GM19099 (cell line): ENCODE data around the gene ITPR2.

Experiments used
- POLR2A ChIP-seq: IDR thresholded peaks from 3 replicates; pipeline ENCODE4 v1.6.1; 2011; ENCODE audit warnings: low read depth; ENCODE audit not compliant: insufficient read length; ENCODE audit errors: extremely low read depth

ITPR2 gene

DNA sequence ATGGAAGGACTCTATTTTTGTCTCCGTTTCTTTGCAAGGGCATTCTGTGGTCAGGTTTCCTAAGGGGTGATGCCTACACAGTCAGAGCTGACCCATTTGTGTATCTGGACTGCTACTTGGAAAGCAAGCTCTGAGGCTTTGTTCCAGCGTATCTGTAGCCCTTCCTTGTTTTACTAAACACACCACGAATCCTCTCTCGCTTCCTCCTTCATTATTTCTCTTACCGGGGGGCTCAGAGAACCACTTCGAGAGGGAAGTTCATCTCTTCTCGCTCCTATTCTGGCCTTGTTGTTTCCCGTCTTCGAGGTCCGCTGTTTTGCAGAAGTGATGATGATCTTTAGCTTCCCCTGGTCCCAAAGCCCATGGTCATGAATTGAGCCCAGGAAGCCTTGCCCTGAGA, 472.9 kb downstream of the ITPR2 start:
- no peak for TF ChIP-seq POLR2A

DNA sequence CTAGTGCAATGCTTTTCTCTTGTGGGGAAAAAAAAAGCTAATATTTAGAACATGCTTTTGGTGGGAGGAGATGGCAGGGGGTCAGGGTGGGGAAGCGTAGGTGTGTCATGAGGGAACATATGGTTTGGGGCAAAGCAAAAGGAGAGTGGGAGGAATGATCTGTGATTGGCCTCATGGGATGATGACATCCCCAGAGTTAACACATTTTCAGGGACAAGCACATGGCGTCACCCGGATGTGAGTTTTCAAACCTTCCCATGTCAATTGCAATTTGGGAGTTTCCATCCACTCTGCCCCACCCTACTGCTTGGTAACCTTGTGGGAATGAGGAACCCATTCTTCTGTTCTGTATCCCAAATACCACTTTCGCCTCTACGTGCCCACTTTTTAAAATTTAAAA, 473.4 kb downstream of the ITPR2 start:
- no peak for TF ChIP-seq POLR2A

DNA sequence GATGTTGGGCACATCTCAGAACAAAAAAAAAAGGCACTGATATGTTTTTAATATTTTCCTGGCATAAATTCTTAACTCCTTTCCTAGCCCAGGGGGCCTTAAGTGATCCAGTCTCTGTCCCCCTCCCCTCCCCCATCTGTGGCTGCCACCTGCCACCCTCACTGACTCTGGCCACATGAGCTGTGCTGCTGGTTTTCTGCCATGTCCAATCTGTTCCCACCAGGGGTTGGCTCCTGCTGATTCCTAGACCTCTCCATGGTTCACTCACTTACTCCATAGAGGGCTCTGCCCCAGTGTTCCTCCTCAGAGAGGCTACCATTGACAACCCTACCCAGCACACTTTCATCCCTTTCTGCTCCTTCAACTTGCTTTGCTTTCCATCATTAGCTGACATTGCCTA, 474.3 kb downstream of the ITPR2 start:
- TF ChIP-seq POLR2A = no peak

DNA sequence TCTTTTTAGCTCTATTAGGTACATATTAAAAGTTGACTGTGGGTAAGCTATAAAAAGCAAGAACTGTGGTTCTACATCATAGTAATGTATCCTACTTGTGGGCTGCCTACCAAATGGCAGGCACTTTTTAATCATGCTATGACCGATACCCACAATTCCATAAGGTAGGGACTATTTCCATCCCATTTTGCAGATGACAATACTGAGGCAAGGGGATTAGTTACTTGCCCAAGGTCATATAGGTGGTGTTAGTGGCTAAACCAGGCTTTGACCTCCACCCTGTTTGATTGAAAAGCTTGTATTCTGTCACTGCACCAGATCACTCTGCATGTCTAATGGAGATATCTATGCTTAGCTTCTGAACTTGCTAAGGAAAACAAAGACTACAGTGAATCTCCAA, 485.7 kb downstream of the ITPR2 start:
- TF ChIP-seq POLR2A = no peak

DNA sequence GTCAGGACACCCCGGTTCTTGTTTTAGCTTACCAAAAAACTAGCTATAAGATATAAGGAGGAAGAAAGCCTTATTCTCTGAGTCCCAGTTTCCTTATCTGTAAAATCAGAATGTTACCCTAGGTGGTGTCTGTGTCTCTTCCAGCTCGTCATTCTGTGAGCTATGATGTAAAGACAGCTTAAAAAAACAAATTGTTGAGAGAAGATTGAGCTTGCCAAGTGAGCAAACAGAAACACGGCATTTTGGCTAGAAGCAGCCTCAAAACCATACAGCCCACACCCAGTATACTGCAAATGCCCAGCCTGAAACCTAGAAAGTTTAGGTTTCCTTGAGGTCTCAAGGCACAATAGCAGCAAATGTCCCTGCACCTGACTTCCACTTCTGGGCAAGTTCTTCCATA, 486.3 kb downstream of the ITPR2 start:
- no peak for TF ChIP-seq POLR2A

DNA sequence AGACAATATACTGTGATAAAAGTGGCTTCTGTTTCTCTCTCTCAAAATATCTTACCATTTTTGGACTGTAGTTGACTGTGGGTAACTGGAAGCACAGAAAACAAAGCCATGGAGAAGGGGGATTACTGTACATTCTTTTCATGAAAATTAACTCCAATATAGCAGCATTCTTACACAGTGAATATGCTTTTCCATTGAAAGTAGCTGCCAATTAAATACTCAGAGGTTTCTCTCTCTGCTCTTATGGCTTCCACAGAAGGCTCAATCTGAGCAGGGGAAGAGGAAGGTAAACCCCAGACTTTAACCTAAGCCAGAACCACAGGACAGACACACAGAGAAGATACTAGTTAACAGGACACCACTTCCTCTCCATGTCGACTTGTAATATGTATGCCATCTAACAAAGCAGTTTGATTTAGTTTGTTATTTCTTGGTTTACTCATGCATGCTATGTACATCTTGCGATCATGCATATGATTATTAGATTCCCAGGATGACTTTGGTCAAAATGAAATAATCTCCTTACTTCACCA, 487.5 kb downstream of the ITPR2 start:
- no peak for TF ChIP-seq POLR2A

DNA sequence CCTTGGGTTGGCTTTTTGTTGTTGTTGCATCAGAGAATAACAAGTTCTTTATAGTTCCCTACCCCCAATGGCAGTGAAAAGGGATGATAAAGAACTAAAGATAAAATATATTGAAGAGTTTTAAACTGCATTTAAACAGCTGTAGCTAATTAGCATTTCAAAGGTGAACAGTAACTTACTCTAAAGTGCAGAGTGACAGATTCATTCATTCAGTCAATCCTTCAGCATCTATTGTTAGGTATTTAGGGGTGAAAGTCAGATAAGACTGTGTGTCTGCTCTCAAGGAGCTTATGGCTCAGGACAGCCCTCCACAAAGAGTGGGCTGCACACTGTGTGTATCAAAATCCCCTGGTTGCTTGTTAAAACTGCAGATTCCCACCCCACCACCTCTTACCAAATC, 491.5 kb downstream of the ITPR2 start:
- no peak for TF ChIP-seq POLR2A

DNA sequence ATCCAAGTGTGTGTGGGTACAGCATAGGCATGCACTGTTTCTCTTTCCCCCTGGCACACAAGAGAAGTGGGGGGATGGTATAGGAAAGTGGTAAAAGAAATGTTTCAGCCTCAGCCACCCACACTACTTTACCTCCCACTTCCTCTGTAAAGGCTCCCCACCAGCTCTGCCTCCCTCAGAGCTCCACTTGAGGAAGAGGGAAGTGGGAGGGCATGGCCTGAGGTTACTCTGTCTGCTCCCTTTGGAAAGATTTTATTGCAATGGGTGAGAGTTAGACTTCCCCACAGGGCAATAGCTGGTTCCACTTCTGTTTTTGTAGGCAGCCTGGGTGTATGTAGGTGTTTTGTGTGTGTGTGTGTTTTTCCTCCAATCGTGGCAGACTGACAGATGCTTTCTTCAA, 492.3 kb downstream of the ITPR2 start:
- no peak for TF ChIP-seq POLR2A

DNA sequence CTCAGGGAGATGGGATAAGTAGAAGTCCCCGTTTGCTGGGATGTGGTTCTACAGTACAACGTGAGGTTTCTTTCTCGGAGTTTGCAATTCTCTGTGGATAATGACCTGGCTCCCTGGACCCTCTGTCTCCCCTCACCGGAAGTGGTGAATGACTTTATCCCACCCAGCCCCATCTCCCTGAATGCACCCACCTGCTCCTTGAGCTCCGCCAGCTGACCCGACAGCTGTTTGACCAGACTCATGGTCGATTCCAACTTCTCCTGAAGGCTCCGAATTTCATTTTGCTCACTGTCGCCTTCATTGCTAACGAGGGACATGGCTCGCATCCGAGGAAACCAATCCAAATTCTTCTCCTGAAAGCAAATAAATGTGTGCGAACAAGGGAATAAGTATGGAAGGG, 493.0 kb downstream of the ITPR2 start:
- TF ChIP-seq POLR2A = no peak

DNA sequence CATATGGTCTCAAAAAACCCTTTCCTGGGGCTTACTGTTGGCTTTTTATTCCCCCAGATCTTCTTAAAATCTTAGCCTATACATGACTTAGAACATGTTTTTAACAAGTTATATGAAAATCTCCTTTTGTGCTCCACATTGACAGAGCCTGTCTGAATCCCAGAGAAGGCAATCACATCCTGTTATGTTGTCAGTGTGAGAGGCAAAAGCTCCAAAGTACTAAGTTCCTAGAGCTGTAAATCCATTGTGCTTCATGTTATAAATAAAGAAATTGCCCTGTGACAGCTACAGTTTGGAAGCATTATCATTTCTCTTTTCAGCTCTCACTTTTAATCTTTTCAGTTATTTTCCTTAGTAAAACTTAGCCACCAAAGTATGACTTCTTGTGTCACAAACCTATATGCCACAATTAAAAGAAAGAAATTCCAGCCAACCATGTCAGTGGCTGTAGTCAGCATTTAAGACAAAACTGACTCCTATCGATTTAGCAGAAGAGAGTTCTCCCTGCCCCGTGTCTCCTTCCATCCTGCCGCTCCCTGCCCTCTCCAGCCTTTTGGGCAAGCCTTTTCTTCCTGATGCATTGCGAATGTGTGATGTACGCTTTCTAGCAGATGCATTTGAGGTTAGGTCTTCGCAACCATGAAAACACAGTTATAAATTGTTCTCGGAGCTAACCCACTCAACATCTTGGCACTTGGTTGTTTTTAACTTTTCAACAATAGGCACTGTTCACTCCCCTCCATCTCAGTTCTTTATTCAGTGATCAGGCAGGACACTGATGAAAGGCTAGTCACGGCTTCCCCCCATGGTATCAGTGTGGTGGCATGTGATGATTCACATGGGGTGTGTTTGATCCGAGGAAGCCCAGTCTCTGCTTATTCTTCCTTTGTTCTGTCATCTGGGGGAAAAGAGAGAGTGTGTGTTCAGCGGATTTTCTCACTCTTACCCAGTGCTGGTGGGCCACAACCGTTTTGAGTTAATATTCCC, 494.1 kb downstream of the ITPR2 start:
- no peak for TF ChIP-seq POLR2A

DNA sequence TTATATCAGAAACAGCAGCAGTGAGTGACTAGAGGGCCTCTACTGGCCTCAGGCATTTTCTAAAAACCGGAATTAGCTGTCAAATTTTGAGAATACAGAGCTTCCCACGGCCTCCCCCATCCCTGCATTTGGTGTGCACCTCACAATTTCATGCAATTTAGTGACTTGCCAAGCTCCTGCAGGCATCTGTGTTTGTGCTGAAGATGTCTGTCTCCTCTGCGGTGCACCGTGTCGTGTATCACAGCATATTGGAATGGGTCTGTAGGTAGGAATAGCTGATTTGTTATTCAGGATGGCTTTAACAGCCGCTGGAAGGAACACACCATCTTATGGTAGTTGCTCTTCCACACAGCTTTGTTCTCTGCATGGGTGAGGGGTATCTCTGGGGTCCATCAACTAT, 497.3 kb downstream of the ITPR2 start:
- TF ChIP-seq POLR2A = no peak

DNA sequence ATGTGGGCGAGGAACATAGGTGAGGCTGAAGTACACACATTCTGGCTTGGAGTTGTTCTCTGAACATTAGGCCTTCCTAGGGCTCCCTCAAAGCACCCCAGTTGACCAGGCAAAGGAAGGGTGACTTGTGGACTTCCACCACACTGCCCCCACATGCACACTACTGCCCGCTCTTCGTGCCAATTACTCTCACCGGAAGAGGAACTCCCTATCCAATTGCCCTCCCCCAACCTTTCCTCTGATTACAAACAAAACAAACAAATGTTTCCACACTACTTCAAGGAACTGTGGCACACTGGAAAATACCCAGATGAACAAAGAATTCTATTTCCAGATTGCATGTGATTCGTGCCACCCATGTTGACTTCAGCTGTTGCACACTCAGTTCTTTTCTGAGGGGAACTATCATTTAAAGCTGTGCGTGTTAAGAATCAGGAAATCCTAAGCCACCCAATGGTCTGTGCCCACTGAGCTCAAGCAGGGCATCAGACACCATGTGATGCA, 498.3 kb downstream of the ITPR2 start:
- TF ChIP-seq POLR2A = no peak

DNA sequence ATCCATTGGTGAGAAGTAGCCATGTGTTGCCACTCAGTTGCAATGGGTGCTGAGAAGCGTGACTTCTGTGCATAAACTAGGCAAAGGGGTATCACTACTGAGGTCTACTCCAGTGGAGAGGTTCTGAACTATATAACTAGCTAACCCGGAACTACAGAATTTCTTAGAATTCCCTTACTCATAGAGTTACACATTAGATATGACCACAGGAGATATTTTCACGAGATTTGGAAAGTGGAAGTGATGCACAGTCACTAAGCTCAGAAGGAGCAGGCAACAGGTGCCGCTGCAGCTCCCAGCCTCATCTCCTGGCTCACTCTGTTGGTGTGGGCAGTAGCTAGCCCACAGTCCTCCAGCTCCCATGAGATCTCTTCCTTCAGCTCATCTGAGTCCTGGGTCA, 501.0 kb downstream of the ITPR2 start:
- no peak for TF ChIP-seq POLR2A

DNA sequence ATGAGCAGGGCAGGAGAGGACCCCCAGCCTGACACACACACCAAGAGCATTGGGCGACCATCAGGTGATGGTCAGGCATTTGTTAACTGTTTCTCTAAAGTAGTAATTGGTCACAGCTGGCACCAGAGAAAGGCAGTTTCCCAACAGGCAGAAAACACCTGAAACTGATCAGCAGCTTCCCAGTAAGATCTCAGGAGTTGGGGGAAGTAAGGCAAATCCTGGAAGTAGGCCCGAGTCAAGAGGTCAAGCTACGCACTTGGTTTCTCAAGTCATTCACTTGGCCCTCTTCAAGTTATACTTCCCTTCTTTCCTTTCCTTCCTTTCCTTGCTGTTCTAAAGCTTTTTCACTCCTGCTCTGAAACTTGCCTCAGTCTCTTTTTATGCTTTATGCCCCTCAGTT, 501.9 kb downstream of the ITPR2 start:
- no peak for TF ChIP-seq POLR2A

DNA sequence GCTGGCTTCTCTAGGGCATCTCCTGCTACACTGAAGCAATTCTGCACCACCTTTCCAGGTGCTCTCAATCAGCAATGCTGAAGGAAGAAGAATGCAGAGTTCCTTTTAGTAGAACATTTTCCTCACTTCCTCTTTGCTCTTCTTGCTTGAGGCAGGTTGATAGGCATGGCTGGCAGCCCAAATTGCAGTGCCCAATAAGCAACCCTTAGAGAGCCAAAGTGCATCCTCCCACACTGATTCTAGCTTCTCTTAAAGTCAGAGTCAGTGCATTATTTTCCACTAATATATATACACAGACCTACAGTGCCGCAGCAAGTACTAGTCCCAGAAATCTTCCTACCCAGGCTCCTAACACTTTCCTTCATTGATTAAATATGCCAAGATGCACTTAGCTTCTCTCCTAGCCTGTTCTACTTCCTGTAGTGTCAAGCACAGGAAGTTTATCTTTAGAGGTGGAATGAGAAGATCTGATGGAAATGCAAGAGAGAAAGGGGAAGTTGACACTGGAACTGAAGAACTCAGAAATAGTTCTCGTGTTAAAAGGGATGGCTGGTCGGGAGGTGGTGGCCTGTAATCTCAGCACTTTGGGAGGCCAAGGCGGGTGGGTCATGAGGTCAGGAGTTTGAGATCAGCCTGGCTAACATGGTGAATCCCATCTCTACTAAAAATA, 504.9 kb downstream of the ITPR2 start:
- no peak for TF ChIP-seq POLR2A

DNA sequence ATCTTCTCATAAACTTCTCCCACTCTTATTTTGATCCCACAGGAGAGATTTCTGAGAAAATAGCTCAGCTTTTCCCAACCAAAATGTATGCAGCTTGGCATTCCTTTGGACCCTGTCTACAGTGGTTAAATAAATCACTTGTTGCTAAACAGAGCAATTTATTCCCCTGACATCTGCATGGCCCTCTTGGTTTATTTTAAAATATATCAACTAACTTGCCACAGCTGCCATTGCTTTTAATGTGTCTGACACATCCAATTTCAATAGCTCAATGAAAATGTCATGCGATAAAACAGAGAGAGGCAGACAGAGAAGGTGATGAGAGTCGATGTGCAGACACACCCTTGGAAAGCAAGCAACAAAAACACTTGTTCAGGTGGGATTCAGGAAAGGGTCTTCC, 509.3 kb downstream of the ITPR2 start:
- TF ChIP-seq POLR2A = no peak
